Measurements from ENCODE around the gene KCNH1.

- TF ChIP-seq EZH2phosphoT487 (IDR thresholded peaks at IDR 0.05; ENCODE audit: insufficient read depth, low read depth) (no peak), EZH2 (IDR thresholded peaks at IDR 0.05; ENCODE audit: insufficient read depth, poor library complexity, severe bottlenecking) (no peak)
These were observed 502.5 kb downstream of the KCNH1 start for GRCh38 chr1:210631399-210631798.

Measured in GM23248 (cell line).